Karpas-422 (cell line): ENCODE measurements around the gene DEF6. TPM values are rescaled to one million over a fixed set of nuclear protein-coding genes. Genes with fewer than 3 reads are reported as not detected.

Experiments
- DNase-seq: peaks from one replicate; pipeline ENCODE4 v3.0.0-alpha.2; 2015
- H2AFZ ChIP-seq: fragments of 200-600 bp; sonication (generic); 2 replicates; pipeline ENCODE4 v1.6.1; 2014; ENCODE audit warnings: antibody characterized with exemption, low read length, mixed read lengths
- H3K27ac ChIP-seq: fragments of 200-600 bp; sonication (generic); 2 replicates; pipeline ENCODE4 v1.5.1; 2014; ENCODE audit warnings: mild to moderate bottlenecking, low read length, moderate library complexity
- H3K27me3 ChIP-seq: fragments of 200-600 bp; sonication (generic); 2 replicates; pipeline ENCODE4 v1.6.1; 2014; ENCODE audit warnings: low read length, mixed read lengths
- H3K36me3 ChIP-seq: fragments of 200-600 bp; sonication (generic); 2 replicates; pipeline ENCODE4 v1.6.1; 2014; ENCODE audit warnings: low read length, mixed read lengths; ENCODE audit not compliant: insufficient read depth
- H3K4me1 ChIP-seq: fragments of 200-600 bp; sonication (generic); 2 replicates; pipeline ENCODE4 v1.6.1; 2014; ENCODE audit warnings: mild to moderate bottlenecking, low read length, mixed read lengths
- H3K4me2 ChIP-seq: fragments of 200-600 bp; sonication (generic); 2 replicates; pipeline ENCODE4 v1.6.1; 2014; ENCODE audit warnings: low read length, low read depth, mild to moderate bottlenecking; ENCODE audit not compliant: poor library complexity, severe bottlenecking
- H3K4me3 ChIP-seq: fragments of 200-600 bp; sonication (generic); 2 replicates; pipeline ENCODE4 v1.5.1; 2014; ENCODE audit warnings: mild to moderate bottlenecking, antibody characterized with exemption, low read length, mixed read lengths
- H3K79me2 ChIP-seq: fragments of 200-600 bp; sonication (generic); 2 replicates; pipeline ENCODE4 v1.6.1; 2014; ENCODE audit warnings: mild to moderate bottlenecking, low read length, mixed read lengths
- H3K9ac ChIP-seq: fragments of 200-600 bp; sonication (generic); 2 replicates; pipeline ENCODE4 v1.6.0; 2014; ENCODE audit warnings: low read length
- H3K9me2 ChIP-seq: fragments of 200-600 bp; sonication (generic), shearing (Covaris generic); replicated peaks from 2 replicates; pipeline ENCODE4 v1.6.0; 2014; ENCODE audit warnings: mild to moderate bottlenecking, low read length, moderate library complexity; ENCODE audit not compliant: insufficient read depth
- H3K9me3 ChIP-seq: fragments of 300-700, 200-600 bp; sonication (generic); 2 replicates; pipeline ENCODE4 v1.6.1; 2014; ENCODE audit warnings: low read length, mixed read lengths
- H4K20me1 ChIP-seq: fragments of 200-600 bp; sonication (generic); 2 replicates; pipeline ENCODE4 v1.6.1; 2014; ENCODE audit warnings: mild to moderate bottlenecking, antibody characterized with exemption, low read length, low read depth; ENCODE audit not compliant: insufficient read depth
- total RNA-seq: library from RNA; depleted of rRNA; stranded (reverse); fragments of >200 nt; shearing (Covaris generic); gene quantifications from 2 replicates; pipeline ENCODE4 v1.2.3, GENCODE V29; 2014; ENCODE audit warnings: low replicate concordance; rRNA removed

Gene DEF6
- total RNA-seq, 1 experiment from 2014 or later: 31.3 TPM

- Histone ChIP-seq H3K79me2 (no peaks in the 10 kb centered on the region), H3K27me3 (no peaks in the 10 kb centered on the region), H3K4me2 (no peak overlapping the region), H3K9ac (no peak overlapping the region), H3K9me2 (no peaks in the 10 kb centered on the region), H2AFZ (no peak overlapping the region), H3K9me3 (no peaks in the 10 kb centered on the region), H3K4me1 (peaks cover 23% of the 10 kb centered on the region), H3K27ac (no peak overlapping the region), H3K4me3 (no peak overlapping the region), H3K36me3 (no peaks in the 10 kb centered on the region), H4K20me1 (peaks cover 7% of the 10 kb centered on the region; the same call in 1 of the 2 replicates)
- DNase-seq: peak; percentile 46
Measured at GRCh38 chr6:35370785-35371493, 73.3 kb downstream of the DEF6 start.

Other genes with a start within 250 kb of the DEF6 start
- gene TCP11, start 156.5 kb upstream of the DEF6 start, total RNA-seq: 0.11 TPM in 1 of 2 replicates, not detected in the other
- gene SCUBE3, start 83.9 kb upstream of the DEF6 start, total RNA-seq: not detected in 2 replicates
- gene ZNF76, start 38.1 kb upstream of the DEF6 start, total RNA-seq: 24.4 and 40.3 TPM in 2 replicates
- 2.5 and 3.2 TPM in 2 replicates for gene PPARD, start 44.7 kb downstream of the DEF6 start, total RNA-seq
- gene FANCE, start 154.5 kb downstream of the DEF6 start, total RNA-seq: 9.8 and 14.8 TPM in 2 replicates
- 3,423 and 3,839 TPM in 2 replicates for gene RPL10A, start 170.6 kb downstream of the DEF6 start, total RNA-seq
- not detected in 2 replicates for gene TEAD3, start 199.3 kb downstream of the DEF6 start, total RNA-seq
- gene TULP1, start 215.1 kb downstream of the DEF6 start, total RNA-seq: not detected in 2 replicates